C4-2B (cell line): ENCODE data around the gene ASPDH.

Source experiments
- CTCF ChIP-seq: fragments of 450-650 bp; conservative IDR thresholded peaks from 2 replicates; pipeline ENCODE4 v1.5.1; 2017; ENCODE audit warnings: mild to moderate bottlenecking
- ZFX ChIP-seq: fragments of 450-650 bp; IDR thresholded peaks from 2 replicates; pipeline ENCODE4 v1.6.1; 2017

- TF ChIP-seq CTCF = no peak
- no peak for TF ChIP-seq ZFX
Observed at GRCh38 chr19:50500753-50501151, 13.0 kb downstream of the ASPDH start.
